Measurements from ENCODE around the gene NT5DC4.

DNA sequence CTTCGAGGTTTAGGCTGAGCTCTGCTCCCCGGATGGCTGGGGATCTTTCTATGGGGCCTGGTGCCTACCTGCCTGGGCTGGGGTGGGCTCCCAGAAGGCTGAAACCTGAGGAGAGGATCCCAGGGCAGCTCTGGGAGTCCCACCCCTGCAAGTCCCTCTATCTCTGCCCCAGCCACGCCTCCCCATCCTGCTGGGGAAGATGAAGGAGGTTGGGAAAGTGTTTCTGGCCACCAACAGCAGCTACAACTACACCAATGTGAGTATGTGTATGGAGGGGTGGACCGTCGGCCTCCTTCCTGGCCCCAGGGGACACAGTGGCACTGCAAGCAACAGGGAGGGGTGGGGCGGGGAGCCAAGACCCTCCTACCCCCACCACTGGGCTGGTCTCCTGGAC, 2.7 kb downstream of the NT5DC4 start:
- TF ChIP-seq, protein P1, sequence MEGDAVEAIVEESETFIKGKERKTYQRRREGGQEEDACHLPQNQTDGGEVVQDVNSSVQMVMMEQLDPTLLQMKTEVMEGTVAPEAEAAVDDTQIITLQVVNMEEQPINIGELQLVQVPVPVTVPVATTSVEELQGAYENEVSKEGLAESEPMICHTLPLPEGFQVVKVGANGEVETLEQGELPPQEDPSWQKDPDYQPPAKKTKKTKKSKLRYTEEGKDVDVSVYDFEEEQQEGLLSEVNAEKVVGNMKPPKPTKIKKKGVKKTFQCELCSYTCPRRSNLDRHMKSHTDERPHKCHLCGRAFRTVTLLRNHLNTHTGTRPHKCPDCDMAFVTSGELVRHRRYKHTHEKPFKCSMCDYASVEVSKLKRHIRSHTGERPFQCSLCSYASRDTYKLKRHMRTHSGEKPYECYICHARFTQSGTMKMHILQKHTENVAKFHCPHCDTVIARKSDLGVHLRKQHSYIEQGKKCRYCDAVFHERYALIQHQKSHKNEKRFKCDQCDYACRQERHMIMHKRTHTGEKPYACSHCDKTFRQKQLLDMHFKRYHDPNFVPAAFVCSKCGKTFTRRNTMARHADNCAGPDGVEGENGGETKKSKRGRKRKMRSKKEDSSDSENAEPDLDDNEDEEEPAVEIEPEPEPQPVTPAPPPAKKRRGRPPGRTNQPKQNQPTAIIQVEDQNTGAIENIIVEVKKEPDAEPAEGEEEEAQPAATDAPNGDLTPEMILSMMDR (conservative IDR thresholded peaks at IDR 0.05; ENCODE audit: low read length): no peak
- no peak for TF ChIP-seq EZH2phosphoT487 (IDR thresholded peaks at IDR 0.05; ENCODE audit: borderline replicate concordance, low read depth, low read length)

All from OCI-LY7 (cell line).